Liver (tissue), 3 donors: ENCODE measurements around the gene C1QTNF1.

Experiments used
- GABPA ChIP-seq, 2 donors: IDR thresholded peaks in 1 of 2; conservative IDR thresholded peaks in 1 of 2; 2 replicates each; pipeline ENCODE4 v1.6.1; 2016; ENCODE audit warnings: antibody characterized with exemption in 2 of 2, mild to moderate bottlenecking in 1 of 2, moderate library complexity in 1 of 2
- JUND ChIP-seq, 2 donors: IDR thresholded peaks; 2 replicates each; pipeline ENCODE4 v1.6.1; 2016; ENCODE audit warnings: antibody characterized with exemption in 2 of 2
- TF ChIP-seq, protein P1 (sequence below): fragments of 150-350 bp; IDR thresholded peaks from 2 replicates; pipeline ENCODE4 v1.5.1; 2017; ENCODE audit warnings: improper control_type of control experiment, low read depth, low read length; ENCODE audit not compliant: missing input control
- donor health status: healthy.
- donor health status: healthy.

DNA sequence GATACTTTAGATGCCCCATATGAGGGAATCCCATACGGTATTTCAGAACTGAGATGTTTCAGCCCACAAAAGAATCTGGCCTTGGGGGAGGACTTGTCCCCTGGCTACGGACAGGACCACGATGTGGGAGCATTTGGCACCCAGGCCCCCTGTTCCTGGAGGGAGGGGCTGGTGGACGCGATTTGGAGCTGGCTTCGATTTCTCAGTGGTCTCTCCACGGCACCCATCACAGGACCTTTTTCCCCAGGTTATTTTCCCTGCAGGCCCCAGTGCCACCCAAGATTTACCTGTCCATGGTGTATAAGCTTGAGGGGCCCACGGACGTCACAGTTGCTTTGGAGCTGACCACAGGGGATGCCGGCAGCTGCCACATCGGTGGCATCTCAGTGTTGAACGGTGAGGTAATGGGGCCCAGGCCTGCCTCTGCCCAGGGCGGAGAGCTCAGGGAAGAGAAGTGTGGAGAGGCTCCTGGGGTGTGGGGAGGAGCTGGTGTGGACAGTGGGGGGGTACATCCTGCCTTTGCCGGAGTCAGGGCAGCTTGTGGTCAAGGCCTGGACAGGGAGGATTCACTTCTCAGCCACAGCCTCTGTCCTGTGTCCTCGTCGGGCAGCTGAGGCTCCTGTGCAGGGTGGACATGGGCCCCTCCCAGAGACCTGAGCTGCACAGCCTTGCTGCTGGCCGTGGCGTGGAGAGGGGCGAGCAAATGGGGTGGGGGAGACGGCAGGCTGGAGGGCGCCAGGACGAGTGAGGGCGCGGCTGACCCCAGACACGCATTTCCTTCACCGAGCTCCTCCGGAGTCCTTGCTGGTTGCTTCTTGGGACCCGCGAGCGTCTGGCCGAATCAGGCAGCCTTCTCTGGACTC lies 60.6 kb downstream of the C1QTNF1 start:
- TF ChIP-seq, protein P1, sequence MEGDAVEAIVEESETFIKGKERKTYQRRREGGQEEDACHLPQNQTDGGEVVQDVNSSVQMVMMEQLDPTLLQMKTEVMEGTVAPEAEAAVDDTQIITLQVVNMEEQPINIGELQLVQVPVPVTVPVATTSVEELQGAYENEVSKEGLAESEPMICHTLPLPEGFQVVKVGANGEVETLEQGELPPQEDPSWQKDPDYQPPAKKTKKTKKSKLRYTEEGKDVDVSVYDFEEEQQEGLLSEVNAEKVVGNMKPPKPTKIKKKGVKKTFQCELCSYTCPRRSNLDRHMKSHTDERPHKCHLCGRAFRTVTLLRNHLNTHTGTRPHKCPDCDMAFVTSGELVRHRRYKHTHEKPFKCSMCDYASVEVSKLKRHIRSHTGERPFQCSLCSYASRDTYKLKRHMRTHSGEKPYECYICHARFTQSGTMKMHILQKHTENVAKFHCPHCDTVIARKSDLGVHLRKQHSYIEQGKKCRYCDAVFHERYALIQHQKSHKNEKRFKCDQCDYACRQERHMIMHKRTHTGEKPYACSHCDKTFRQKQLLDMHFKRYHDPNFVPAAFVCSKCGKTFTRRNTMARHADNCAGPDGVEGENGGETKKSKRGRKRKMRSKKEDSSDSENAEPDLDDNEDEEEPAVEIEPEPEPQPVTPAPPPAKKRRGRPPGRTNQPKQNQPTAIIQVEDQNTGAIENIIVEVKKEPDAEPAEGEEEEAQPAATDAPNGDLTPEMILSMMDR: no peak
- TF ChIP-seq JUND (IDR thresholded peaks at IDR 0.05) (no peak), GABPA (IDR thresholded peaks at IDR 0.05 in 1 of 2, conservative IDR thresholded peaks at IDR 0.05 in 1 of 2) (no peak)
